Left ventricle myocardium inferior (tissue), 1 donor: ENCODE data around the gene INF2. TPM values are rescaled to one million over a fixed set of nuclear protein-coding genes. Genes with fewer than 3 reads are reported as not detected.
A peak's percentile ranks its signal among the peaks of the same experiment; 100 is the strongest.
"Not testable (repeated sequence)": the region's sequence is repeated elsewhere in the genome, so short reads cannot be mapped to it uniquely, and the experiment has no call there.

Source experiments
- DNase-seq: peaks from one replicate; pipeline ENCODE4 v3.0.0-alpha.2; 2020
- H3K27ac ChIP-seq: fragments of 200-600 bp; replicated peaks from 2 replicates; pipeline ENCODE4 v1.8.0; 2021
- H3K27me3 ChIP-seq: fragments of 200-600 bp; 2 replicates; pipeline ENCODE4 v1.8.0; 2021; ENCODE audit warnings: low read depth
- H3K36me3 ChIP-seq: fragments of 200-600 bp; 2 replicates; pipeline ENCODE4 v1.8.0; 2021
- H3K4me1 ChIP-seq: fragments of 200-600 bp; 2 replicates; pipeline ENCODE4 v1.8.0; 2021
- H3K4me3 ChIP-seq: fragments of 200-600 bp; 2 replicates; pipeline ENCODE4 v1.8.0; 2021; ENCODE audit warnings: mild to moderate bottlenecking, moderate library complexity
- H3K9me3 ChIP-seq: fragments of 200-600 bp; replicated peaks from 2 replicates; pipeline ENCODE4 v1.8.0; 2021
- CTCF ChIP-seq: fragments of 200-600 bp; IDR thresholded peaks from 2 replicates; pipeline ENCODE4 v1.8.0; 2021; ENCODE audit warnings: antibody characterized with exemption, mild to moderate bottlenecking, borderline replicate concordance
- intact Hi-C: fragments of 100-400 bp; cut with micrococcal nuclease; formaldehyde crosslinking; loops from one replicate; pipeline ENCODE4 v1.11.0; 2022
- total RNA-seq: library from RNA; stranded (reverse); fragmentation: NEBNext Ultra II Directional; extraction: Animal tissue kit (Norgen Biotek cat#: 25700); gene quantifications from one replicate; pipeline ENCODE4 v1.2.1, GENCODE V29; 2021
- donor health status: DM: no; HTN: yes; CAD: no; lungs with severe emphysema.

The INF2 gene
- total RNA-seq, 1 donor from 2014 or later, result 28.5 TPM

DNA sequence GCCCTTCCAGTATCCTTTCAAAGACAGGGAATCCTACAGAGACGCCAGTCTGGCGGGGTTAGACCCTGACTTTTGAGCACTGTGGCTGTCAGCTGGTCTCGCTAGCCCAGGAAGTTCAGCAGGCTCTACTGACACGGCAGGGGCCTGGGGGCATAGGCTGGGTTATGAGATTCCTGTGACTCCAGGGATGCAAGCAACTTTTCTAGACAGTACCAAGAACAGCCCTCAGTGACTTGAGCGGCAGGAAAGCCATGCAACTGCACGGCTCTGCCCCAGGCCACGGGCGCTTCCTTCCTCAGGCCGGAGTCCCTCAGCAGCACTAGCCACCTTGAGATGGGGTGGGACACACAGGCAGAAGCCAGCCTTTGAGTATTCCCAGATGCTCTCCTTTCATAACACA is 58.5 kb downstream of the INF2 start:
- no peak for TF ChIP-seq CTCF
- Histone ChIP-seq H3K36me3 (peaks cover 33% of the 10 kb centered on the region), H3K4me3 (no peak overlapping the region), H3K9me3 (no peaks in the 10 kb centered on the region), H3K27ac (peak overlapping the region; percentile 7), H3K4me1 (peaks cover 22% of the 10 kb centered on the region), H3K27me3 (no peaks in the 10 kb centered on the region)
- DNase-seq, result no peak
- intact Hi-C loops, result no loop called here

GRCh38 chr14:104749111-104749649 is 59.8 kb downstream of the INF2 start:
- no peak for TF ChIP-seq CTCF
- Histone ChIP-seq H3K4me3 (no peak overlapping the region), H3K36me3 (peaks cover 20% of the 10 kb centered on the region), H3K27me3 (no peaks in the 10 kb centered on the region), H3K27ac (peak overlapping the region; percentile 30), H3K9me3 (no peaks in the 10 kb centered on the region), H3K4me1 (peaks cover 34% of the 10 kb centered on the region)
- intact Hi-C loops, result no loop called here
- no peak for DNase-seq

DNA sequence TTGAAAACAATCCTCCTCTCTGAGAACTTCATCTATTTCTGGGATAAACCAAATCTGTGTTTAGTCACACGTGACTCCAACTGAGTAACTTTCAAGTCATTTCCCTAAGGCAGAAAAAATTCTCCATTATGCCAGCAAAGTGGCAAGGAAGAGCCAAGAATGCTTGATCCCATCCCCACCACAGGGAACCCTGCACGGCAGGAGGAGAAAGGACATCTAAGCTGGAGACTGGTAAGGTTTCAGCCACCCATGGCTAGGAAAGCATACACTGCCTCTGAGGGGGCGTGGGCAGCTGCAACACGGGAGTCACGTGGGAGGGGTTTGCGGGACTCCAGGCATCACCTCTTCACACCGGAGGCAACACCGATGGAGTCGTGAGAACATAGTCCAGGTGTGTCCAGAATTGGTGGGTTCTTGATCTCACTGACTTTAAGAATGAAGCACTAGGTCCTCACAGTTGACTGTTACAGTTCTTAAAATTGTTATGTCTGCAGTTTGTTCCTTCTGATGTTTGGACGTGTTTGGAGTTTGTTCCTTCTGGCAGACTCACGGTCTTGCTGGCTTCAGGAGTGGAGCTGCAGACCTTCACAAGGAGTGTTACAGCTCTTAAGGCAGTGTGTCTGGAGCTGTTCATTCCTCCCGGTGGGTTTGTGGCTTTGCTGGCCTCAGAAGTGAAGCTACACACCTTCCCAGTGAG is 60.8 kb downstream of the INF2 start:
- no peak for DNase-seq
- no peaks in the 10 kb centered on the region for H3K27me3 ChIP-seq
- no peak overlapping the region for H3K4me3 ChIP-seq
- H3K27ac ChIP-seq, result no peak overlapping the region
- intact Hi-C loops, result no loop called here
- TF ChIP-seq CTCF, result no peak
- H3K36me3 ChIP-seq, result peaks cover 12% of the 10 kb centered on the region
- H3K9me3 ChIP-seq, result no peaks in the 10 kb centered on the region
- H3K4me1 ChIP-seq, result peaks cover 44% of the 10 kb centered on the region

- H3K27ac ChIP-seq, H3K27me3 ChIP-seq, H3K9me3 ChIP-seq, intact Hi-C loops, DNase-seq, H3K4me3 ChIP-seq: not testable (repeated sequence)
- Histone ChIP-seq H3K36me3 (peaks cover 13% of the 10 kb centered on the region), H3K4me1 (peaks cover 49% of the 10 kb centered on the region)
Measured at GRCh38 chr14:104750753-104751057, 61.3 kb downstream of the INF2 start.

GRCh38 chr14:104751539-104752422 is 62.4 kb downstream of the INF2 start:
- H3K4me3 ChIP-seq, result peak overlapping the region; percentile 98
- TF ChIP-seq CTCF, result no peak
- peaks cover 44% of the 10 kb centered on the region for H3K4me1 ChIP-seq
- intact Hi-C loops, result no loop called here
- H3K9me3 ChIP-seq, result no peaks in the 10 kb centered on the region
- H3K27me3 ChIP-seq, result no peaks in the 10 kb centered on the region
- peaks cover 16% of the 10 kb centered on the region for H3K36me3 ChIP-seq
- DNase-seq, result no peak
- H3K27ac ChIP-seq, result peak overlapping the region; percentile 91

GRCh38 chr14:104752423-104752734 is 63.0 kb downstream of the INF2 start:
- Histone ChIP-seq H3K27me3 (no peaks in the 10 kb centered on the region), H3K4me3 (peak overlapping the region; percentile 98), H3K36me3 (peaks cover 21% of the 10 kb centered on the region), H3K9me3 (no peaks in the 10 kb centered on the region), H3K27ac (peak overlapping the region; percentile 91), H3K4me1 (peaks cover 44% of the 10 kb centered on the region)
- TF ChIP-seq CTCF, result no peak
- no peak for DNase-seq
- intact Hi-C loops, result no loop called here
